Testis (tissue), 3 donors: Measurements from ENCODE around the gene FAM234B. TPM values are rescaled to one million over a fixed set of nuclear protein-coding genes. Genes with fewer than 3 reads are reported as not detected.

Experiments
- DNase-seq: peaks from one replicate; pipeline ENCODE4 v3.0.0-alpha.2; 2019
- H3K27ac ChIP-seq, 2 donors: fragments of 200-600 bp; sonication (generic); one replicate each; pipeline ENCODE4 v1.5.1; 2019
- H3K27me3 ChIP-seq: fragments of 200-600 bp; sonication (generic); one replicate; pipeline ENCODE4 v1.5.1; 2019
- H3K36me3 ChIP-seq: fragments of 200-600 bp; sonication (generic); one replicate; pipeline ENCODE4 v1.5.1; 2017; ENCODE audit warnings: low read depth; ENCODE audit errors: missing control alignments
- H3K4me1 ChIP-seq: fragments of 200-600 bp; sonication (generic); one replicate; pipeline ENCODE4 v1.5.1; 2019
- H3K4me3 ChIP-seq, 2 donors: fragments of 200-600 bp; sonication (generic); one replicate each; pipeline ENCODE4 v1.5.1; 2017 to 2019
- H3K9me3 ChIP-seq: fragments of 200-600 bp; sonication (generic); one replicate; pipeline ENCODE4 v1.5.1; 2017
- CTCF ChIP-seq, 3 experiments: fragments of 450-650 bp in 2 of 3; fragments of 200-600 bp in 1 of 3; sonication (generic) in 1 of 3; IDR thresholded peaks; one replicate each; pipeline ENCODE4 v1.5.1; 2016 to 2019; ENCODE audit warnings: antibody characterized with exemption in 3 of 3, mild to moderate bottlenecking in 2 of 3, moderate library complexity in 1 of 3
- POLR2A ChIP-seq: fragments of 450-650 bp; IDR thresholded peaks from one replicate; pipeline ENCODE4 v1.6.1; 2017; ENCODE audit warnings: antibody characterized with exemption, mild to moderate bottlenecking, moderate library complexity
- WGBS, 2 donors: methylation state at CpG; one replicate each; pipeline ENCODE4 v1.1.5; 2018; 5-methylcytosine and 5-hydroxymethylcytosine counted together
- intact Hi-C: fragments of 100-400 bp; cut with DNase I; formaldehyde crosslinking; loops from one replicate; pipeline ENCODE4 v1.15.1; 2023; ENCODE audit warnings: low total_unique reads
- polyA plus RNA-seq: library from polyadenylated mRNA; stranded (reverse); fragments of 350-450 nt; fragmentation: Illumina TruSeq; extraction: RNeasy Lipid Tissue Mini Kit (QIAGEN cat#74804); gene quantifications from one replicate; pipeline ENCODE4 v1.2.3, GENCODE V29; 2014; ENCODE audit warnings: low read depth, low replicate concordance; ENCODE audit not compliant: insufficient read depth
- total RNA-seq, 2 donors: library from RNA; depleted of rRNA; stranded (reverse); fragments of >200 nt; gene quantifications; one replicate each; pipeline ENCODE4 v1.2.3, GENCODE V29; 2016

FAM234B gene
- total and polyA plus RNA-seq, 3 donors from 2014 or later, result 11.0 to 13.2 (median 13.0) TPM

- DNase-seq, result no peak
- H3K27me3 ChIP-seq, result no peaks in the 10 kb centered on the region
- H3K36me3 ChIP-seq, result no peaks in the 10 kb centered on the region
- WGBS, 2 donors, result 66 to 82% methylated on average over 5 of the region's 5 CpGs
- intact Hi-C loops, result no loop called here
- no peak overlapping the region for H3K27ac ChIP-seq
- TF ChIP-seq POLR2A, result no peak
- no peak for TF ChIP-seq CTCF (IDR thresholded peaks at IDR 0.05)
- no peak overlapping the region for H3K4me3 ChIP-seq
- H3K4me1 ChIP-seq, result no peaks in the 10 kb centered on the region
- H3K9me3 ChIP-seq, result no peaks in the 10 kb centered on the region
Measured at GRCh38 chr12:13008741-13009380, 35.3 kb upstream of the FAM234B start.

- intact Hi-C loops, result no loop called here
- no peak for TF ChIP-seq POLR2A
- no peak for TF ChIP-seq CTCF (IDR thresholded peaks at IDR 0.05)
- Histone ChIP-seq H3K4me1 (no peaks in the 10 kb centered on the region), H3K9me3 (no peaks in the 10 kb centered on the region), H3K27me3 (no peaks in the 10 kb centered on the region), H3K4me3 (no peak overlapping the region), H3K36me3 (no peaks in the 10 kb centered on the region), H3K27ac (no peak overlapping the region)
- 91% methylated on average over 6 of the region's 6 CpGs for WGBS, 2 donors
- DNase-seq, result no peak
Measured at GRCh38 chr12:13011098-13011497, 33.1 kb upstream of the FAM234B start.

GRCh38 chr12:13022851-13023271 is 21.3 kb upstream of the FAM234B start:
- no peaks in the 10 kb centered on the region for H3K27me3 ChIP-seq
- no peaks in the 10 kb centered on the region for H3K36me3 ChIP-seq
- 58 to 59% methylated on average over 6 of the region's 6 CpGs for WGBS, 2 donors
- no peak overlapping the region for H3K27ac ChIP-seq
- H3K4me1 ChIP-seq, result peaks cover 5% of the 10 kb centered on the region
- no peak overlapping the region for H3K4me3 ChIP-seq
- DNase-seq, result no peak
- intact Hi-C loops, result no loop called here
- TF ChIP-seq POLR2A, result no peak
- TF ChIP-seq CTCF (IDR thresholded peaks at IDR 0.05), result no peak
- no peaks in the 10 kb centered on the region for H3K9me3 ChIP-seq

GRCh38 chr12:13023811-13024530 is 20.2 kb upstream of the FAM234B start:
- Histone ChIP-seq H3K27me3 (no peaks in the 10 kb centered on the region), H3K9me3 (no peaks in the 10 kb centered on the region), H3K4me3 (no peak overlapping the region), H3K36me3 (no peaks in the 10 kb centered on the region), H3K27ac (no peak overlapping the region), H3K4me1 (peaks cover 5% of the 10 kb centered on the region)
- TF ChIP-seq POLR2A (no peak), CTCF (IDR thresholded peaks at IDR 0.05) (peak in 2 of 3 experiments; percentile 7 to 24)
- DNase-seq, result peak; percentile 50
- intact Hi-C loops, result no loop called here
- WGBS, 2 donors, result 65 to 83% methylated on average over 6 of the region's 6 CpGs
